Sciatic nerve (tissue), 2 donors: Measurements from ENCODE around the gene CADPS. TPM values are rescaled to one million over a fixed set of nuclear protein-coding genes. Genes with fewer than 3 reads are reported as not detected.

Experiments used
- ATAC-seq: fragments of 200-7000 bp; cut with Tn5 transposase; one replicate; pipeline ENCODE4 v1.9.1; 2020; ENCODE audit warnings: mild to moderate bottlenecking, moderate library complexity
- DNase-seq: peaks from one replicate; pipeline ENCODE4 v3.0.0-alpha.2; 2020; ENCODE audit warnings: low spot score
- intact Hi-C: fragments of 100-400 bp; cut with DNase I; formaldehyde crosslinking; loops from one replicate; pipeline ENCODE4 v1.14.2; 2022
- total RNA-seq: library from RNA; stranded (reverse); fragmentation: NEBNext Ultra II Directional; extraction: Animal tissue kit (Norgen Biotek cat#: 25700); gene quantifications from one replicate; pipeline ENCODE4 v1.2.1, GENCODE V29; 2021
- donor health status: DM: no; HTN: no; CAD: no.
- donor health status: DM: no; HTN: no; CAD: no.

Gene CADPS
- total RNA-seq, 1 donor from 2014 or later = 1.1 TPM

GRCh38 chr3:62557450-62557849 is 317.8 kb downstream of the CADPS start:
- ATAC-seq (no peak), DNase-seq (no peak)
- intact Hi-C loops = loop anchor here (10.0 kb wide), 1 partner anchor 223 kb away; no protein-coding TSS in a partner anchor

- ATAC-seq (no peak), DNase-seq (no peak)
- intact Hi-C loops = loop anchor here (10.0 kb wide), 1 partner anchor 221 kb away; no protein-coding TSS in a partner anchor
These were observed 318.9 kb downstream of the CADPS start for GRCh38 chr3:62556121-62556815.

GRCh38 chr3:62554264-62554799 is 320.9 kb downstream of the CADPS start:
- DNase-seq (no peak), ATAC-seq (no peak)
- intact Hi-C loops = loop anchor here (10.0 kb wide), 1 partner anchor 220 kb away; no protein-coding TSS in a partner anchor

GRCh38 chr3:62553811-62554210 is 321.4 kb downstream of the CADPS start:
- DNase-seq (no peak), ATAC-seq (no peak)
- intact Hi-C loops = loop anchor here (10.0 kb wide), 1 partner anchor 219 kb away; no protein-coding TSS in a partner anchor

- DNase-seq = no peak
- intact Hi-C loops = loop anchor here (10.0 kb wide), 1 partner anchor 217 kb away; no protein-coding TSS in a partner anchor
- no peak for ATAC-seq
These were observed 323.7 kb downstream of the CADPS start for GRCh38 chr3:62551556-62551955.

- ATAC-seq = no peak
- intact Hi-C loops = loop anchor here (10.0 kb wide), 1 partner anchor 216 kb away; no protein-coding TSS in a partner anchor
- DNase-seq = no peak
These were observed 324.8 kb downstream of the CADPS start for GRCh38 chr3:62550439-62550838.

GRCh38 chr3:62548528-62549205 is 326.5 kb downstream of the CADPS start:
- no peak for DNase-seq
- no peak for ATAC-seq
- intact Hi-C loops = no loop called here

GRCh38 chr3:62546266-62546665 is 328.9 kb downstream of the CADPS start:
- DNase-seq (no peak), ATAC-seq (no peak)
- intact Hi-C loops = no loop called here

GRCh38 chr3:62542185-62542584 is 333.0 kb downstream of the CADPS start:
- intact Hi-C loops = no loop called here
- DNase-seq = no peak

GRCh38 chr3:62539762-62540161 is 335.5 kb downstream of the CADPS start:
- intact Hi-C loops = no loop called here
- ATAC-seq = no peak
- no peak for DNase-seq

More at GRCh38 chr3:62542185-62542584, 333.0 kb downstream of the CADPS start:
- no peak for ATAC-seq

- ATAC-seq (no peak), DNase-seq (no peak)
- intact Hi-C loops = no loop called here
These were observed 336.4 kb downstream of the CADPS start for GRCh38 chr3:62538691-62539356.

- DNase-seq = no peak
- ATAC-seq = no peak
- intact Hi-C loops = no loop called here
These were observed 340.9 kb downstream of the CADPS start for GRCh38 chr3:62534326-62534725.

GRCh38 chr3:62532796-62533195 is 342.4 kb downstream of the CADPS start:
- ATAC-seq = no peak
- intact Hi-C loops = no loop called here
- no peak for DNase-seq

- DNase-seq (no peak), ATAC-seq (no peak)
- intact Hi-C loops = no loop called here
These were observed 343.2 kb downstream of the CADPS start for GRCh38 chr3:62531981-62532380.

GRCh38 chr3:62531493-62531892 is 343.7 kb downstream of the CADPS start:
- DNase-seq = no peak
- ATAC-seq = no peak
- intact Hi-C loops = no loop called here

GRCh38 chr3:62529230-62529629 is 346.0 kb downstream of the CADPS start:
- DNase-seq = no peak
- ATAC-seq = no peak
- intact Hi-C loops = no loop called here

GRCh38 chr3:62527474-62527873 is 347.7 kb downstream of the CADPS start:
- no peak for DNase-seq
- intact Hi-C loops = no loop called here

GRCh38 chr3:62525281-62525680 is 349.9 kb downstream of the CADPS start:
- intact Hi-C loops = no loop called here
- no peak for DNase-seq
- ATAC-seq = no peak

More at GRCh38 chr3:62527474-62527873, 347.7 kb downstream of the CADPS start:
- ATAC-seq = no peak

GRCh38 chr3:62523672-62524071 is 351.5 kb downstream of the CADPS start:
- intact Hi-C loops = no loop called here
- ATAC-seq (no peak), DNase-seq (no peak)
